GDM1 (cell line): Measurements from ENCODE around the gene SIRPA.

Experiments
- DNase-seq: peaks from one replicate; lab custom pipeline; 2025; lab: John Stamatoyannopoulos, UW

The SIRPA gene

DNA sequence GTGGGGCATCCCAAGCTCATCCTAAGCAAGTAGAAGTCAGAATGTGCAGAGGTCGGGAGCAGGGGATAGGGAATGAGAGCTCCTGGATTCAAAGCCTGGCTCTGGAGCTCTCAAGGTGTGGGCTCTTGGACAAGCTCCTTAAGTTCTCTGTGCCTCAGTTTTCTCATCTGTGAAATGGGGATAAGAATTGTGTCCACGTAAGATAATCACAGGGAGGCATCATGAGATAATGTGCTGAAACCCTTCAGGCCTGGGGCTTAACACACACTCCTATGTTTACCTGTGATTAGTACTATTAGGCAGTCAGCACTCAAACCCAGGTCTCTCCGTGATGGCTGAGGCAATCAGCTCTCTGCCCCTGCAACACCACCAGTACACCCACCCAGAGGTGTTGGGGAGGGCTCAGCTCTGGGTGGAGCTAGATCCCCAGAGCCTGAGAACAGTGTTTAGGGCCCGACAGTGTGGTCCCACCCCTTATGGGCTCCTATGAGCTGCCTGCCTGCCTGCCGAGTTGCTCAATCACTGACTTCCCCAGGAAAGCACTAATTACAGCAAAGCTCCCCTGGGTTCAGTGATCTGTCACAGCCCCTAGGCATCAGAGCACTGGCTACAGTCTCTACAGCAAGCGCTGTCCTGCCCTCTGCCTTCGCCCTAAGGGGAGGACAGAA is 6.3 kb upstream of the SIRPA start:
- peak; percentile 34 for DNase-seq

DNA sequence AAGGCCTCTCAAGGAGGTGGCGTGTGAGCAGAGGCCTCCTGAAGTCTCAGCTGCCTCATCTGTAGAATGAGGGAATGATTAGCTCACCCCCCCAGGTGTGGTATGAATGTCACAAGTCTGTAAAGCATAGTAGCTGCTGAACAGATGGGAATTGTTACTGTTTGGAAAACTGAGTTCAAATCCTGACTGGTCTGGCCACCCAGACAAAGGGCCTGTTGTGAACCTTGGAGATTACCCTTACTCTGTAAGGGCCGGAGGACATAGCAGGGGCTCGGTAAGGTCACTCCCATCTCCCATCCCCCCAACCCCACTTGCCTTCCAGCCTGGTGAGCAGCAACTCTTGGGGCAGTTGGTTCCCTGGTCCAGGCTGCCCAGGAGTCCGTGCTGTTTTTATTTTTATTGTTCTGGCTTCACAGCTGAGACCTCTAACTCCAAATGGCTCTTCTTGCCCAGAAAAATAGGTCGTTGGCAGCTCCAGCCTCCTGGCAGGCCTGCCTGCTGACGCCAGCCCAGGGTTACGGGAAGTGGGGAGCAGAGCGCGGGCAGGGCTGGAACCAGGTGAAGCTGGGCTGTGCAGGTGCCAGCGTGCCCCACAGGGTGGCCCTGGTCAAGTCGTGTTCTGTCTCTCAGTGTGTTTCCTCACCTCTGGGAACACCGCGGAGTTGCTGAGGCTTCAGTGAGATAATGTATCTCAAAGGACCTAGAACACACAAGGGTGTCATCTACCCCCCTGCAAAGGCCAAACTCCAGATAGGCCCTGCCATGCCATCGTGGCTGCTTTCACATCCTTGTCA is 4.5 kb upstream of the SIRPA start:
- no peak for DNase-seq

DNA sequence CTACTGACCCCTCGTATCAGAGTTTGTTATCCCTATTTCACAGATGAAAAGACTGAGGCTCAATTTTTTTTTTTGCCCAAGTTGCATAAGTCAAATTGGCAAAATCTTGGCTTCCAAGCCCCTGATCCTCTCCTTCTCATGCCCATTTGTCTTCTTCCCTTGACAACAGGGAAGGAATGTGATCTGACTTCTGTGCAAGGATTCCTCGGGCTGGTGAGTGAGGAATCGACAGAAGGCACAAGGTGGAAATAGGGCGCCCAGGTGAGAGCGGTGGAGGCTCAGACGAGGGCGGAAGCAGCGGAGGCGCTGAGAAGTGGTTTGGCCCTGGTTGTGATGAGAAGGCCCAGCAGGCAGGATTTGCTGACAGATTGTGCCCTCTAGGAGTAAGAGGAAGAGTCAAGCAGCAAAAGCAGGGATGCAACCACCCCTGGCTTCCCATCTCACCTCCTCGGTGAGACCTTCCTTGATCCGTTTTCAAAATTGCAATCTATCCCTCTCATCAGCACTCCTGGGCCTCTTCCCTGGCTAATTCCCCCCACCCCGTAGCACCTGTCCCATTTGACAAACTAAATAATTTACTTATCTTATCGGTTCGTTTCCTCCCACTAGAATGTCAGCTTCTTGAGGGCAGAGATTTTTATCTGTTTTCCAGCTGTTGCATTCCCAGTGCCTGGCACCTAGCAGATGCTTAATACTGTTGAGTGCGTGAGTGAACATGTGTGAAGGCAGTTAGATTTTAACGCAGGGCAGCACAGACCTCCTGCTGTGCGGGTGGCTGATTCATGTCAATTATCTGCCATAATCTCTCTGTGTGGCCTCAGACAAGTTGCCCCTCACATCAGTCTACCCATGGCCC is 3.7 kb upstream of the SIRPA start:
- no peak for DNase-seq

DNA sequence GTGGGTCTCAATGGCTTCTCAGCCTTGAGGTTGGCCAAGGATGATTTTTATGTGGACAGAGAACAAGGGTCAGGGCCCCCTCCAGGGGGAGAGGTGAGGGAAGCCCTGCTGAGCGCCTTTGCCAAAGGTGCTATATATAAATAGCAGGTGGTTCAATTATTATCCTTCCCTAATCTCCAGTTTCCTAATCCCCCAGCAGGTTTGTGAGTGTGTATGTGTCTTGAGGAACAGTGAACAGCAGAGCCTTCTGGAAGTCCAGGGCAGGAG is 3.2 kb upstream of the SIRPA start:
- DNase-seq, result no peak

DNA sequence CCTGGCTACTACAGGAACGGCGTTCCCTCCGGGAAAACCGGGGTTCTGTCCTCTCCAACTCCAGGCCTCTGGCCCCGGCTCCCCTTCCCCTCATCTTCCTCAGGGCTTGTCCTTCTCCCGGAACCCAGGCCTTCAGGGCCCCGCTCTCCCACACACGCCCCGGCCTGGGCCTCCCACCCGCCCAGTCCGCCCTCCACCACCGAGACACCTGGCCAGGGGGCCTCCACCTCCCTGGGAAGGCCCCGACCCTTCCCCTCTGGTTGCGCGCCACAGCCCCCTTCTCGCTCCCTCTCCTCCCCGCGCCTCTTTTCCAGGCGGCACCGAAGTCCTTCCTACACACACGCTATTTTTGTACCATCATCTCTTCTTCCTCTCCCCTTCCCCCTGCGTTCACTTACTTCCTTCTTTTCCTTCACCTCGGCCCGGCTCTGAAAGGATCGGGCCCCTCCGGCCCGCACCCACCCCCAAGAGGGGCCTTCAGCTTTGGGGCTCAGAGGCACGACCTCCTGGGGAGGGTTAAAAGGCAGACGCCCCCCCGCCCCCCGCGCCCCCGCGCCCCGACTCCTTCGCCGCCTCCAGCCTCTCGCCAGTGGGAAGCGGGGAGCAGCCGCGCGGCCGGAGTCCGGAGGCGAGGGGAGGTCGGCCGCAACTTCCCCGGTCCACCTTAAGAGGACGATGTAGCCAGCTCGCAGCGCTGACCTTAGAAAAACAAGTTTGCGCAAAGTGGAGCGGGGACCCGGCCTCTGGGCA is 1.3 kb upstream of the SIRPA start:
- DNase-seq, result peak; percentile 53

DNA sequence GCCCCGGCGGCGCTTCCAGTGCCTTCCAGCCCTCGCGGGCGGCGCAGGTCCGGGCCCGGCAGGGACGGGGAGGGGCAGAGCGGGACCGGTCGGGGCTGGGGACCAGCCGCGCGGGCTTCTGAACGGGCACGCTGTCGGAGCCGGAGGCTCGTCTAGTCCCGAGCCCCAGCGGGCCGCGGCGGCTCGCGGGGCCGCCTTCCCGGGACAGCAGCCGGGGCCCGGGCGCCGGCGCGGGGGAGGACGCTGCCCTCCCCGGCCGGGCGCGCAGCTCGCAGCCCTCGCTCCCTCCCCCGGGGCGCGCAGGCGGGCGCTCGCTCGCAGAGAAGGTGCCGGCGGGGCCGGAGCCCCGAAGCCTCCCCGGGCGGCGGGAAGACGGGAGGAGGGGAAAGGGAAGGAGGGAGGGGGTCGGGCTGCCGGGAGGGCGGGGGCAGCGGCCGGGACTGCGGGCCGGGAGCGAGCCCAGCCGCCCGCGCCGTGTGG is 696 bp upstream of the SIRPA start:
- DNase-seq, result peak; percentile 50

DNA sequence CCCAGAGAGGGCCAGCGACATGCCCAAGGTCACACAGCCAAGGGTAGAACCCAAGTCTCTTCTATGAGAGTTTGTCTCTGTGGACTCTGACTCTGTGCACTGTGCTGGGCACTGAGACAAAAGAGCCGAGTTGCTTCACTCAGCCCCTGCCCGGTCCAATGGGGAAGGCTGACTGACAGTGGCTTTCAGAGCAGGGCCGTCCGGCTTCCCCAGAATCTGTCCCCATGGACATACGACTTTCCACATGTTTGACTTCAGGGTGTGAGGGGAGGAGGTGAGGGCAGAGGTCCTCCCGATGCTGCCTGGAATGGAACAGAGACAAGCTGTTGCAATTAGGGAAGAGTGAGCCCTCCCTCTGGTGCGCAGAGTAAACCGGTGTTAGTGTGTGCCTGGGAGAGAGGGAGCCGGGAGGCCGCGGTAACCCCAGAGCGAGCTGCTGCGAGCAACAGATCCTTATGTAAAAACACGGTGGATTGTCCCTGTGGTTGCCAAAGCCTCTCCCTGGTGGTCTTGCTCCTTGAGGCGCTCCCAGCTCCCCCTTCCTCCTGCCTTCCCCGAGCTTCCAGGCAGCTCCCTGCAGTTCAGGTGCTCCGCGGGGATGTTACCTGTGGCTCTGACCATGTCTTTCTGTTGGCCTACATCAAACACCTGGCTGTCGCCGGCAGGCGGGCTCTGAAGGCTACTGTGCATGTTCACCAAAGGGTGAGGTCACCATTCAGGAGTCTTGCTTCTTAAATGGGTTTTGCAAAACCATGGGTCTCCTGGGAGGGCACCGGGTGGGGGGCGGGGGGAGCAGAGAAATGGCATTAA is 672 bp downstream of the SIRPA start:
- DNase-seq, result no peak

DNA sequence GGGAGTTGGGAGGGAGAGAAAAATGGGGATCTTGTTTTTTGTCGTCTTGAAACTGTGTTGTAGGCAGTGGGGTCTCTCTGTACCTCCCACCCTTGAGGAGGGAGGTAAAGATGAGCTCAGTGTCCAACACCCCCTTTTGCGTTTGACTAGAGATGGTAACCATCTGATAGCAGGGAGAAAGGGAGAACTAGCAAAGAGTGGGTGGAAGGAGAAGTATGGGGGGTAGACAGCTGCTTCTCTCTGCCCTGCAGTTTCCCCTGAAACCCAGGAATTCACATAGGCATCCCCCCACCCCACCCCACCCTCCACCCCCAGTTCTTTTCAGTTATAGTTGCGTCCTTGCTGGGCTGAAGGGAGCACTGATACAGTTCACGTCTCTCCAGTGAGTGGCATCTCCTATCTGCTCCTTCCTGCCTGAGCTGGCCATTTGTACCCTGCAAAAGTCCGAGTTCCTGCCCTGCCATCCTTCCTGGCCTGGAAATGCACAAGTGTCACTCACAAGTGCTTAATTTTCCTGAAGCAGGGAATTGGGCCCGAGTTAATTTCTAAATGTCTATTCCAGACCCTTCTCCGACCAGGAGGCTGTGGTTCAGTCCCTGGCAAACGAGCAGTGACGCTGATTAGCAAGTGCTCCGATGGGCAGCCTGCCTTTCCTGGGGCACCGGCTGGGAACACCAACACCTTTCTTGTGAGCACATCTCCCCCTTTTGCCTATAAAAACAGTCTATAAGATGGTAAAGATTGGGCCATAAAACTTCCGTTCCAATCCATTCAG is 1.5 kb downstream of the SIRPA start:
- DNase-seq, result no peak

DNA sequence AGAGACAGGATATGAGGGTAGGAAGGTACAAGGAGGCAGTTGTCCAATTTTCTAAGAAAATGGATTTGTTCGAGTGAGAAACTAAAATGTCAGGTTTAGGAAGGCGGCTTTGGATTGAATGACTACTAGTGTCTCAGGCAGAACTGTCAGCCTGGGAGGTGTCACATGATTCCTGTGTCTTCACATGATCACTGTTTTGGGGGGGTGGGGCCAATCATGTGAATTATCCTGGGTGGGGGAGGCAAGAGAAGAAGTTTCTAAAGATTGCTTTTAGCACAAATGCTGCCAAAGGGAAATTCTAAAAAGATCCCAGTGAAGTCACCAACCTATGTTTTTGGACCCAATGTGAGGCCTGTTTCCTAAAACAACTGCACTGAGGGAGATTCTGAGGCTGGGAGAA is 2.3 kb downstream of the SIRPA start:
- DNase-seq, result no peak

DNA sequence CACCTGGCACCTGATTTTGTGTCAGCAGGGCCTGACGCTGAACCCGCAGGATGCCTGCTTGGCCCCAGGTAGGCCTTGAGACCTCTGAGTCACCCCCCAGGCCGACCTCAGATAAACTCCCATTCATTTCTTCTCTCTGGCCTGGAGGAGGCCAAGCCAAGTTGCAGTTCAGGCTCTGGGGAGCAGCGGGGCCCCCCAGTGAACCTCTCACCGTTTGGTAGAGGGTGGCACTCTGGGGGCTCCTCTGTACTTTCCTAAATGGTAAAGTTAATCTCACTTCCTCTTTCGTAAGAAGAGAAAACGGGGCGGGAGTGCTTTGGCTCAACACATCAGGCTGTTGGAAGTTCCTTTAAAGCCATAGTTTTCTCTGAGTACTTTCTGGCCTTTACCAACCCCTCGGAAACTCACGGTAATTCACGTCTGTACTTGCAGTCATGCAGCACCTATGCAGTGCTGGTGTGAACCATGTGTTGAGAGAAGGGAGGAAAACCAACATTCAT is 2.8 kb downstream of the SIRPA start:
- DNase-seq, result no peak

DNA sequence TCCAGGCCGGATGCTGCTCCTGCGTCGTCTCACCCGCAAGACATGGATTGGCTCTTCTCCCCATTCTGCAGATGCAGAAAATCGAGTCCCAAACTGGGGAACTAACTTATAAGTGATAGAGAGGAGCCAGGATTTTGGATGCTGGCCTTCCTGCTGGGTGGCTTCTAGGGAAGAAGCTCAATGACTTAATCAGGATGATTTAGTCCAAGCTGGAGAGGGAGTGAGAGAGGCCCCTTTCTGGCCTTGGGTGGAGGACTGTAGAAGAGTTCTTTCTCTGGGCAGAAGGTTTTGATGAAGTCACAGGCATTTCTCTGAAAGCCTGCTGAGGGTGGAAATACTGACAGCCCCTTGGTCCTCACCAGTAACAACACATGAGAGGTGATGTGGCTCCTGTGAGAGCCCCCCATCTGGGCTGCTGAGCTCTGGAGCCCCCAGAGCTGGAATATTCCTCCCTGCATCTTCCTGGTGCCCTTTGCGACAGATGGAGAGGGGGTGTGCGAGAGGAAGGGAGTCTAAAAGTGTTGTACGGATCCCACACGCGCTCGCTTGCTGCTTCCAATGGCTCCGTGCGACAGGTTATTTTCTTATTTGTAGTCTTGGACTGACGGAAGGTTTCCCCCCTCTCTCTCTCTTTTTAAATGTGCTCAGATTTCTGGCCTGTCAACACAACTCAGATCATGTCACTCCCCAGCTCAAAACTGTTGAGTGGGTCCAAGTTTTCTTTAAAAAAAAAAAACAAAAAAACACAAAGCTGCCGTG is 3.5 kb downstream of the SIRPA start:
- no peak for DNase-seq

DNA sequence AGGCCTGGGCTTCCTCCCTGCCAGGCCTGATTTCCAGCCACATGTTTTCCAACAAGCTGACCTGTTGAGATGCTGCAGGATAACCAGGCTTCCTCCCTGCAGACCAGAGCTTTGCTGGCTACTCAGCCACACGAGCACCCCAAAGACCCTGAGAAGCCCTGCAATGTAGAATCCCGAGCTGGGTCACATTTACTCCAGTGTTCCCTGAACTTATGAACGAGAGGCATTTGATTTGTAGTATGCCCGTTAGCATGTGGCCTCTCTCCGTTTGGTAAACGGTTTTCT is 4.0 kb downstream of the SIRPA start:
- DNase-seq, result no peak

DNA sequence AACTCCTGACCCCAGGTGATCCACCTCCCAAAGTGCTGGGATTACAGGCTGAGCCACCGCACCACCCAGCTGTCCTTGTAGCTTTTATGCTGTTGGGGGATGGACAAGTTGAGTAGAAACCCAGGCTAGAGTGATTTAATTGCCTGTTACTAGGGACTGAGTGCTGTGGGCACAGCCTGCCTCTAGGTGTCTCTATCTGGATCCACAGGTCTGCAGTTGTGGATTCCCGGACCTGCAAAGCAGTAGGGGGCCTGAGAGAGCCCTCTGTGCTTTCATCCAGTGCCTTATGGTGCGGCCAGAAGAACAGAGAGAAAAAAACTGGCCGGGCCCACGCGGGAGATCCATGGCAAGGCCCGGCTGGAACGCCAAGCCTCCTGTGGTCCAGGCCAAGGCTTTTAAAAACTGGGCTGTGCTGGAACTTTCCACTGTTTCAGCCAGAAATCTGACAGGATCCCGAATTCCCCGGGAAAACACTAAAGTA is 5.2 kb downstream of the SIRPA start:
- peak; percentile 14 for DNase-seq

DNA sequence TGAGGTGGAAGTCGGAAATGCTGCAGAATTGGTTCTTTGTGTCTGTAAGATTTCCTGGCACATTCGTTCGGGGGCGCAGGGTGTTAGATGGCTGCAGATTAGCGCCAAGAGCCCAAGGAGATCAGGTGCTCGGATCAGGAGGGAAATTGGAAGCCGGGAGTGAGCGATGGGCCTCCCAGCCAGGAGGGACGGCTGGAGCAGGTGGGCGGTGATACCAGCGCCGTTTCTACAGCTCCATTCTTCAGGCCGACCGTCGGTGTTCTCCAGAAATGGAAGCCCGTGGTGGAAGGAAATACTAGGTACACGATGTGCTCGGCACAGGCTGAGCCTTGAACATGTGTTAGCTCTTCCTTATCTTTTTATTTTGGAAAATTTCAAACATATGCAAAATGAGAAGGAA is 6.5 kb downstream of the SIRPA start:
- DNase-seq, result no peak

DNA sequence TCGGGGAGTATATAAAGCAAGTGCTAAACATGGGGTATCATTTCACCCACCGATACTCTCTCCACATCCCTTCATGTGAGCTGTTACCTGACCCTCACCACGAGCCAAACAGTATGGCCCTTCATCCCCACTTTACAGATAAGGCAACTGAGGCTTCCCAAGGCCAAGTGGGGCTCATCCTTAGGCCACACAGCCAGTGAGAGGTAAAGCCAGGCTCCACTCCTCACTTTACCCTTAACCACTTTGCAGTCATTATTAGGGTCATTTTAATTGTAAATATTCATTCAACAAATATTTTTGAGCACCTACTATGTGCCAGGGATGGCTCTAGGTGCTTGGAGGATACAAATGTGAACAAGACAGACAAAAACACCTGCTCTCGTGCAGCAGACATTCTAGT is 7.0 kb downstream of the SIRPA start:
- DNase-seq, result no peak

DNA sequence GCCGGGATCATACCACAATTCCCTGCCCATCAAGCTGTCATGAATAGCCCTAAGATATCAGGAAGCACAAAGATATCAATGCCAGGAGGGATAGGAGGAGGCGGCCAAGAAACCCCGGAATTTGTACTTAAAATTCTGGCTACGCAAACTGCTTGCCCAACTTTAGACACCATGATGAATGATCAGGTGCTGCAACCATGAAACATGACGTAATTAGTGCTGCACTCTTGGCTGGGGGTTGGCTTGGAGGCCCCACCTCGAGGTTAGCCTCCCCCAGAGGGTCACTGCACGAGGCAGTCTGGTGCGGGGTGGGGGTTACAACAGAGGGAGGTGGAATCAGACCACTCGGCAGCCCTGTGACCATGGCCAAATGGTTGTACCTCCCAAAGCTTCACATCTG is 8.9 kb downstream of the SIRPA start:
- no peak for DNase-seq

DNA sequence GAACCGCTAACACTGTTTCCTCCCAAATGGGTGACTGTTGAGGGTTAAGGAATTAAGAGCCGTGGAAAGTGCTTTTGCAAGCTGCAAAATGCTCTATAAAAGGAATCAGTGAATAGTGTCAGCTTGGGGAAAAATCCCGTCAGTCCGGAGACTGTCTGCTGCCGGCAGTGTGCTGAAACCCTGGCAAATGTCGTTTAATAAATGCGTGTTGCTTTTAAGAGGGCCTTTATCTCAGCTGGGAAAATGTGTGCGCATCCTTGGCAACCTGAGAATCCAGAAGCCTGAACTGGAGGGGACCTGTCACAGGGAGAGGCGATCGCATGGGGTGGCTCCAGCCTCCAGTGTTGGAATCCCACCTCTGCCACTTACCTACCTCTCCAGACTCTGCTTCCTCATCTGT is 9.8 kb downstream of the SIRPA start:
- no peak for DNase-seq

DNA sequence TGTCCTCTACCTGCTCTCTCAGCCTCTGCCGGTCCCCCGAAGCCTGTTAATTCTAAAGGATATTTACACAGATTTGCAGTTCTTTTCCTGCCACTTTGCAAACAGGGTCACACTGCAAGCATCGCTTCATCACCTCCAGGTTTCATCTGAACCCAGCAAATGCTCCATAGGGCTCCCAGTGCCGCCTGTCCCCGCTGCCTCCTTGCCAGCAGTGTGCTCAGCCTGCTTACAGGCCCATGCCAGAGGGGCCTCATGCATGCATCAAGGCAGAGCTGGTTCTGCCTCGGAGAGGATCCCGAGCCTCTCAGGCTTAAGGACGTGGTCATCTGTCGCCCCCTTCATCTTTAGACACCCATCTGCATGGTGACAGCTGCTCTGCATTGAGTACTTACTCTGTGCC is 10.5 kb downstream of the SIRPA start:
- no peak for DNase-seq

DNA sequence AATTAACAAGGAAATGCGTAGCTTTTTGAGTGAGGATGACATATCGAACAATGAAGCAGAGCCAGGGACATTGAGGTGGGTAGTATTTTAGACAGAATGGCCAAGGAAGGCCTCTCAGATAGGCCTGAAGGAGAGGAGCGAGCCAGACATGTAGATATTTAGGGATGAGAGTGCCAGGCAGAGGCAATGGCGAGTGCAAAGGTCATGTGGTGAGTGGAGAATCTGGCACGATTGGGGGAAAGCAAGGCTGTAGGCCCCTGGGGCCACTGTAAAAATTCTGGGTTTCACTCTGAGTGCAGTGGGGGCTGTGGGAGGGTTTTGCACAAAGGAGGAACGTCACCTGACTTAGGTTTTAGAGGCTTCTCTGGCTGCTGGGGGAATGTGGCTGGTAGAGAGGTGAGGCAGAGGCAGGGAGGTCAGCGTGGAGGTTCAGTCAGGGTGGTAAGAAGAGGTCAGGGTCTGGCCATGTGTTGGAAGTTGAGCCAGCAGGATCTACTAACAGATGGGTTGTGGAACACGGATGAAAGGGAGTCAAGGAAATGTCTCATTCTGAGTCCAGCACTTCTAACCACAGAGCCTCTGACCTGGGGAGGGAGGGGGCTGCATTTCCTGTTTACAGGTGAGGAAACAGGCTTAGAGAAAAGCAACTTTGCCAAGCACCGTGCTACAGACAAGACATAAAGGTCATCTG is 11.3 kb downstream of the SIRPA start:
- DNase-seq, result no peak
